Mucosa of descending colon (tissue), 3 donors: ENCODE measurements around the gene DNALI1. TPM values are rescaled to one million over a fixed set of nuclear protein-coding genes. Genes with fewer than 3 reads are reported as not detected.
"Not testable (repeated sequence)": the region's sequence is repeated elsewhere in the genome, so short reads cannot be mapped to it uniquely, and the experiment has no call there.

Experiments used
- ATAC-seq: fragments of 200-7000 bp; cut with Tn5 transposase; one replicate; pipeline ENCODE4 v1.9.1; 2020; ENCODE audit warnings: mild to moderate bottlenecking, moderate library complexity
- DNase-seq, 3 donors: peaks; one replicate each; pipeline ENCODE4 v3.0.0-alpha.2; 2020
- H3K36me3 ChIP-seq: fragments of 200-600 bp; one replicate; pipeline ENCODE4 v1.8.0; 2021; ENCODE audit warnings: low read depth, mild to moderate bottlenecking
- H3K4me1 ChIP-seq: fragments of 200-600 bp; one replicate; pipeline ENCODE4 v1.8.0; 2021; ENCODE audit warnings: low read depth, mild to moderate bottlenecking
- H3K4me3 ChIP-seq: fragments of 200-600 bp; one replicate; pipeline ENCODE4 v1.8.0; 2021; ENCODE audit warnings: mild to moderate bottlenecking
- H3K9me3 ChIP-seq: fragments of 200-600 bp; one replicate; pipeline ENCODE4 v1.8.0; 2021; ENCODE audit warnings: mild to moderate bottlenecking
- intact Hi-C, 2 donors: fragments of 100-400 bp; cut with DNase I in 1 of 2; cut with micrococcal nuclease in 1 of 2; formaldehyde crosslinking; loops; one replicate each; pipeline versions ENCODE4 v1.11.0 to v1.11.1; 2022; cut with DNase I, micrococcal nuclease
- total RNA-seq, 3 donors: library from RNA; stranded (reverse); fragmentation: NEBNext Ultra II Directional in 2 of 3; extraction: Animal tissue kit (Norgen Biotek cat#: 25700) in 2 of 3; gene quantifications; one replicate each; pipeline versions ENCODE4 v1.2.1 to v1.2.4, GENCODE V29; 2021 to 2023
- TF ChIP-seq, protein P1 (sequence below): fragments of 200-600 bp; IDR thresholded peaks from one replicate; pipeline ENCODE4 v1.8.0; 2022; ENCODE audit warnings: antibody characterized with exemption, mild to moderate bottlenecking
- donor health status: DM: no; HTN: no; CAD: no; lungs with moderate emphysema.
- donor health status: DM: no; HTN: no; CAD: no.
- donor health status: DM: no; HTN: yes; CAD: no.

The DNALI1 gene
- total RNA-seq, 3 donors from 2014 or later: 3.2 to 9.1 (median 3.6) TPM

DNA sequence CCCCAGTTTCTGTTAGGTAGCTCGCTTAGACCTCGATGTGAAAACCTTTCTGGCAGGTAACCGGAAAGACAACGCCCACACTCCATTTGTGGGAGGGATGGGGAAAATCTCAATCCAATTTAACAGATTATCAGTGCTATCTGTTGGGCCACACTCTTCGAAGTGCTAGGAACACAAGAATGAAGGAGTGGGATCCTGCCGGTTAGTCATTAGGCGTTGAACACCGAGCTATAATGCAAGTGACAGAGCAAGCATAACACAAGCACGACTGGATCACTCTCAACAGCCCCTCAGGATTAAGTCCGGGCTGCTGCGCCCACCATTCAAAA lies 3.2 kb upstream of the DNALI1 start:
- Histone ChIP-seq H3K4me3 (peak overlapping the region; percentile 91), H3K4me1 (peaks cover 21% of the 10 kb centered on the region), H3K9me3 (no peaks in the 10 kb centered on the region), H3K36me3 (no peaks in the 10 kb centered on the region)
- intact Hi-C loops: no loop called here
- TF ChIP-seq, protein P1, sequence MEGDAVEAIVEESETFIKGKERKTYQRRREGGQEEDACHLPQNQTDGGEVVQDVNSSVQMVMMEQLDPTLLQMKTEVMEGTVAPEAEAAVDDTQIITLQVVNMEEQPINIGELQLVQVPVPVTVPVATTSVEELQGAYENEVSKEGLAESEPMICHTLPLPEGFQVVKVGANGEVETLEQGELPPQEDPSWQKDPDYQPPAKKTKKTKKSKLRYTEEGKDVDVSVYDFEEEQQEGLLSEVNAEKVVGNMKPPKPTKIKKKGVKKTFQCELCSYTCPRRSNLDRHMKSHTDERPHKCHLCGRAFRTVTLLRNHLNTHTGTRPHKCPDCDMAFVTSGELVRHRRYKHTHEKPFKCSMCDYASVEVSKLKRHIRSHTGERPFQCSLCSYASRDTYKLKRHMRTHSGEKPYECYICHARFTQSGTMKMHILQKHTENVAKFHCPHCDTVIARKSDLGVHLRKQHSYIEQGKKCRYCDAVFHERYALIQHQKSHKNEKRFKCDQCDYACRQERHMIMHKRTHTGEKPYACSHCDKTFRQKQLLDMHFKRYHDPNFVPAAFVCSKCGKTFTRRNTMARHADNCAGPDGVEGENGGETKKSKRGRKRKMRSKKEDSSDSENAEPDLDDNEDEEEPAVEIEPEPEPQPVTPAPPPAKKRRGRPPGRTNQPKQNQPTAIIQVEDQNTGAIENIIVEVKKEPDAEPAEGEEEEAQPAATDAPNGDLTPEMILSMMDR: no peak
- no peak for ATAC-seq
- DNase-seq: no peak

DNA sequence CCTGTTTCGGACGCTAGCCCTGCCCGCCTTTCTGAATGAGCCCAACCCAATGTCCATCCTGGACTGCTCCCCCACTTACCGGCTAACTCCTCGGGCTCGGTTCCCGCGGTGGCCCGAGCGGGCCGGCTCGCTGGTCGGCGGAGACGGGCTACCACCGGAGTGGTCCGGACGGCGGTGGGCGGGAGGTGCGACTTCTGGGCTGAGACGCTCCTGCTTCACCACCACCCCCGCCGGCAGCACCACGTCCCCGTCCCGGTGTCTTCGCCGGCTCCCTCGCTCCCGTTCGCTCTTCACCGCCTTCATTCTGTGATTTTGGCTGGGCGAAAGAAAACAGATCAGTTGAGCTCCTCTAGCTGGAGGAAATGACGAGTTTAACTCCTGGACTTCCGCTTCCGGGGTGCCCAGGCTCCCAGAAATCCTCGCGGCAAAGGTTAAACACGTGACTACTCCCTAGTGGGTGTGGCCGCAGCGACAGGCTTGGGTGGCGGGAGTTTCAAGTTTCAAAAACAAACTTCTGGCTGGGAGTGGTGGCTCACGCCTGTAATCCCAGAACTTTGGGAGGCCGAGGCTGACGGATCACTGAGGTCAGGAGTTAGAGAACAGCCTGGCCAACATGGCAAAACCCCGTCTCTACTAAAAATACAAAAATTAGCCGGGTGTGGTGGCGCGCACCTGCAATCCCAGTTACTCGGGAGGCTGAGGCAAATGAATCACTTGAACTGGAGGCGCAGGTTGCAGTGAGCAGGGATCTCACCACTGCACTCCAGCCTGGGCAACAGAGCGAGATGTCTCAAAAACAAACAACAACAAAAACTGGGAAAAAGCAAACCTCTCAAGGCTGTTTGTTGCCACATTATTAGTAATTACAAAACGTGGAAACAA lies 2.6 kb upstream of the DNALI1 start, which contains the start of gene SNIP1:
TSS of gene SNIP1 (minus strand) at position 367 of the 882 bp plus-strand sequence. CDS start at position 303, 64 bp downstream.
- ATAC-seq (peak; percentile 98), DNase-seq (peak; percentile 92 to 96 (median 93))
- intact Hi-C loops: no loop called here

DNA sequence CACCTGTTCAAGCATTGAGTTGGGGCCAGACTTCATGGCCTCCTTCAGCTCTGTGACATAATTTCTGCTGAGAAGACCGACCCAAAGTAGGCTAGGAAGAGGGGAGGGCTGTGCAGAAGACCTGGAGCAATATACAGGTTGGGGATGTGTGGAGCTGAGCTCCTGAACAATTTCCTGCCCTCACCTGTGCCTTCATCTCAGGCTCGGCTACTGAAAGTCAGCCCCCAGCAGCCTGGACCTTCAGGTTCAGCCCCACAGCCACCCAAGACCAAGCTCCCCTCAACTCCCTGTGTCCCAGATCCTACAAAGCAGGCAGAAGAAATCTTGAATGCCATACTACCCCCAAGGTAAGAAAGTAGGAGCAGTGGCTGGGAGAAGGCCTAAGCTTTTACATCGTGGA lies 662 bp downstream of the DNALI1 start:
- intact Hi-C loops: no loop called here
- no peaks in the 10 kb centered on the region for H3K9me3 ChIP-seq
- DNase-seq (no peak), ATAC-seq (no peak)
- TF ChIP-seq, protein P1: no peak
- H3K4me1 ChIP-seq: peaks cover 17% of the 10 kb centered on the region
- H3K4me3 ChIP-seq: no peak overlapping the region
- H3K36me3 ChIP-seq: no peaks in the 10 kb centered on the region

More for the DNA sequence above, 2.6 kb upstream of the DNALI1 start, which contains the start of gene SNIP1:
- H3K36me3 ChIP-seq: no peaks in the 10 kb centered on the region
- peaks cover 21% of the 10 kb centered on the region for H3K4me1 ChIP-seq
- peak within 1 kb of the TSS; percentile 91 for H3K4me3 ChIP-seq
- no peaks in the 10 kb centered on the region for H3K9me3 ChIP-seq
- TF ChIP-seq, protein P1: no peak

DNA sequence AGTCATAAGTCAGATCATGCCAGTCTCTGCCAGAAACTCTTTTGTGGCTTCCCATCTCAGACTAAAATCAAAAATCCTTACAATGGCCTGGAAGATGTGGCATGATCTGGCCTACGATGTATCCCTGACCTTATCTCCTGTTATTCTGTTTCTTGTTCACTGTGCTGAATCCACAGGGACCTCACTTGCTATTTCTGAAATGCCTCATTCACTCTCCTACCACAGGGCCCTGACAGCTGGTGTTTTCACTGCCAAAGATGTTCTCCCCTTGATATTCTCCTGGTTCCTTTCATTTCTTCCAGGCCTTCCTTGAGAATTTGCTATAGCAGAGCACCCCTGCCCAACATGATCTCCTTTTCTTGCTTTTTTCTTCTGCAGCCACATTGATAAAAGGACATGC lies 1.7 kb downstream of the DNALI1 start:
- ATAC-seq: no peak
- no peaks in the 10 kb centered on the region for H3K9me3 ChIP-seq

DNA sequence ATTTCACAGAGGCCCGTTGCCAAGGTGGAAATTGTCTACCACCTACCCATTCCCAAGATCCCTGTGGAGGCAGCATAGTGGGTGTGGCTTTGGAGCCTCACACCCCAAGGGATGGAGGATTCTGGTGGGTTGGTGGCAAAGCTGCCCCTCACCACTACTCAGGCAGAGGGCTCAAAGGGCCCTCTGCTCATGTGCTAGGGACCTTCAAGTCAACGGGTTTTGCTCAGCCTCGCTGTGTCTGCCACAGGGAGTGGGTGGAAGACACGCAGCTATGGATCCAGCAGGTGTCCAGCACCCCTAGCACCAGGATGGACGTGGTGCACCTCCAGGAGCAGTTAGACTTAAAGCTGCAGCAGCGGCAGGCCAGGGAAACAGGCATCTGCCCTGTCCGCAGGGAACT lies 2.3 kb downstream of the DNALI1 start:
- intact Hi-C loops: no loop called here
- ATAC-seq (no peak), DNase-seq (no peak)
- TF ChIP-seq, protein P1: no peak
- Histone ChIP-seq H3K36me3 (no peaks in the 10 kb centered on the region), H3K9me3 (no peaks in the 10 kb centered on the region), H3K4me3 (no peak overlapping the region), H3K4me1 (peaks cover 5% of the 10 kb centered on the region)

More for the DNA sequence above, 1.7 kb downstream of the DNALI1 start:
- Histone ChIP-seq H3K36me3 (no peaks in the 10 kb centered on the region), H3K4me1 (peaks cover 7% of the 10 kb centered on the region), H3K4me3 (no peak overlapping the region)
- TF ChIP-seq, protein P1: no peak
- no peak for DNase-seq
- intact Hi-C loops: no loop called here

DNA sequence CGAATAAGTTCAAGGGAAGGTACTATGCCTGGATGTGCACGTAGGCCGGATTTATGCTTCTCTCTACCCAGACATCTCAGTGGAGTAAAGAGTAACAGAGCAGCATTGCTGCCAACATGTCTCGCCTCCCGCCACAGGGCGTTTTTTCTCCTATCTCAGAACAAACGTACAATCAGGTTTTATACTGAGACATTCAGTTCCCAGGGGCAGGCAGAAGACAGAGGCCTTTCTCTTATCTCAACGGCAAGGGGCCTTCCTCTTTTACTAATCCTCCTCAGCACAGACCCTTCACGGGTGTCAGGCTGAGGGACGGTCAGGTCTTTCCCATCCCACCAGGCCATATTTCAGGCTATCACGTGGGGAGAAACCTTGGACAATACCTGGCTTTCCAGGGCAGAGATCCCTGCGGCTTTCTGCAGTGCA lies 3.2 kb downstream of the DNALI1 start:
- H3K4me3 ChIP-seq, intact Hi-C loops, DNase-seq, H3K9me3 ChIP-seq, H3K36me3 ChIP-seq, ATAC-seq, H3K4me1 ChIP-seq: not testable (repeated sequence)
